HG03575 (cell line): ENCODE data around the gene ZNF480.
A peak's percentile ranks its signal among the peaks of the same experiment; 100 is the strongest.
"Not testable (repeated sequence)": the region's sequence is repeated elsewhere in the genome, so short reads cannot be mapped to it uniquely, and the experiment has no call there.

ENCODE experiments used
- ATAC-seq: cut with Tn5 transposase; IDR thresholded peaks from one replicate; pipeline ENCODE4 v1.9.1; 2021; ENCODE audit not compliant: unreplicated experiment, insufficient number of reproducible peaks, low FRiP score; ENCODE audit errors: extremely low read depth

The ZNF480 gene

DNA sequence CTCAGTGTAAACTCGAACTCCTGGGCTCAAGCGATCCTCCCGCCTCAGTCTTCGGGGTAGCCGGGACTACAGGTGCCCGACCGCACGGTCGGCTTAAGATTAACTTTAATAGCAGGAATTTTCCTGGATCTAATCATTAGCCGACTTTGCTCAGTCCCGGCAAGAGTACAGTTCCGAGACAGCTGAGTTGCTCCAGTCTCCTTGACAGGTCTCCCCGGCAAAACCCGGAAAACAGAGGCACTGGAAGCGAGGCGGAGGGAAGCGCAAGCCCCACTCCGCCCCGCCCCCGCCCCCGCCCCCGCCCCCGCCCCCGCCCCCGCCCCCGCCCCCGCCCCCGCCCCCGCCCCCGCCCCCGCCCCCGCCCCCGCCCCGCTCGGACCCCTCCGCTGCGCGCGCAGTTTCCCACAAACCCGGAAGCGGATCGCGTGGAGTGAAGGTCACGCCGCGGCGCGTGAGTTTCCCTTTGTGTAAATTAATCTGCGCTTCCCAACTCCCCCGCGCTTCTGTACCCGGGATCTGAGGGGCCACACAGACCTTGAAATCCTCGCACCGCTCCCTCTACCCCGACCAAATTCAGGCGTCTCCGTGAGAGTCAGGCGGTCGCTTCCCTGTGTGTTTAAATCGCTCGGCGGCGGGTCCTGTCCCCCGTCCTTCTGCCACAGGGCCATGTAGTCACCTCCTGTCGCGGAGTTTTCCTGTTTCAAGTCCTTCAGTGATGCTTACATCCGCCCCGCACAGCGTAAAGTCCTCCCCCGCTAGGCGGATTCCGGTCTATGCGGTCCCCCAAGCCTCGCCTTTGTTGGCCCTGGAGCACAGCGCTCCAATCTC, at the start of gene ZNF480:
TSS of gene ZNF480 (plus strand) at position 397 of the 828 bp plus-strand sequence. CDS start 3,244 bp downstream, outside the sequence.
- no peak for ATAC-seq

DNA sequence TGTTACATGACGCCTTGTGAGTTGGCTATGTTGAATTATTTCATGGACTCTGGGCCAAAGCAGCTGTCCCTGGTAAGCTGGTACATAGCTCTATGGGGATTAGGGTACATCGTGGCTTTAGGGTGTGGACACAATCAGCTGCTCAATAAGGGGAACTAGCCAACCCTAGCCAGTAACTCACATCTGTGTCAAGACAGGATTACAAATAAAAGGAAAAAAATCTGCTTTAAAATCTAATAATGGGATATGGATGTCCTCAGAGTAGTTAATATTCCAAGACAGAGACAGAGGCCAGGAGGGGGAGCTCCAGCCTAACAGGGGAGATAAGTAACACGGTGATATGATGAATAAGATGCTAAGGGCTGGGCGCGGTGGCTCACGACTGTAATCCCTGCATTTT, 48.7 kb upstream of the ZNF480 start:
- ATAC-seq = no peak

DNA sequence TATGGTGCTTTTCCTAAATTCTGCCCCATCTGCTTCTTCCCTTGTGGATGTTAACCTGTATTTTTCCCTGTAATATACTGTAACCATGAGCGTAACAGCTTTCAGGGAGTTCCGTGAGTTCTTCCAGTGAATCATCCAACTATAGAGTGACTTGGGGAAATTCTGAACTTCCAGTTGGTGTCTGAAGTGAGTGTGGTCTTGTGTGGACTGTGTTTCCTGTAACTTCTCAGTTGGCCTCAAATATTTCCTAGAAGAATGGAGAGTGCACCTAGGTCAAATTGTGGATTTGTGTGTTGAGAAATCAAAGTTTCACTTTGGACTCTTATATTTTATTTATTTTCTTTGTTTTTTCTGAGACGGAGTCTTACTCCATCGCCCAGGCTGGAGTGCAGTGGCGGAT, 38.5 kb upstream of the ZNF480 start:
- no peak for ATAC-seq

DNA sequence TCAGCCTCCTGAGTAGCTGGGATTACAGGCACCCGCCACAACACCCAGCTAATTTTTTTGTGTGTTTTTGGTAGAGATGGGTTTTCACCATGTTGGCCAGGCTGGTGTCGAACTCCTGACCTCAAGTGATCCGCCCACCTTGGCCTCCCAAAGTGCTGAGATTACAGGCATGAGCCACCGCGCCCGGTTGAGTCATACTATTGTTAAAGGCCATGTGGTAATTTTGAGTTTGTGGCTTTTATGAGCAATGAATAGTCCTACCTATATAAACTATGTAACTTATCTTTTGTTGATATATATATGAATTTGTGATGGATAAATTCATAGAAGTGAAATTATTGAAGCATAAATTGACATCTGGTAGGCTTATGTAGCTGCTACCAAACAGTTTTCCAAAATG, 31.4 kb upstream of the ZNF480 start:
- ATAC-seq = not testable (repeated sequence)

DNA sequence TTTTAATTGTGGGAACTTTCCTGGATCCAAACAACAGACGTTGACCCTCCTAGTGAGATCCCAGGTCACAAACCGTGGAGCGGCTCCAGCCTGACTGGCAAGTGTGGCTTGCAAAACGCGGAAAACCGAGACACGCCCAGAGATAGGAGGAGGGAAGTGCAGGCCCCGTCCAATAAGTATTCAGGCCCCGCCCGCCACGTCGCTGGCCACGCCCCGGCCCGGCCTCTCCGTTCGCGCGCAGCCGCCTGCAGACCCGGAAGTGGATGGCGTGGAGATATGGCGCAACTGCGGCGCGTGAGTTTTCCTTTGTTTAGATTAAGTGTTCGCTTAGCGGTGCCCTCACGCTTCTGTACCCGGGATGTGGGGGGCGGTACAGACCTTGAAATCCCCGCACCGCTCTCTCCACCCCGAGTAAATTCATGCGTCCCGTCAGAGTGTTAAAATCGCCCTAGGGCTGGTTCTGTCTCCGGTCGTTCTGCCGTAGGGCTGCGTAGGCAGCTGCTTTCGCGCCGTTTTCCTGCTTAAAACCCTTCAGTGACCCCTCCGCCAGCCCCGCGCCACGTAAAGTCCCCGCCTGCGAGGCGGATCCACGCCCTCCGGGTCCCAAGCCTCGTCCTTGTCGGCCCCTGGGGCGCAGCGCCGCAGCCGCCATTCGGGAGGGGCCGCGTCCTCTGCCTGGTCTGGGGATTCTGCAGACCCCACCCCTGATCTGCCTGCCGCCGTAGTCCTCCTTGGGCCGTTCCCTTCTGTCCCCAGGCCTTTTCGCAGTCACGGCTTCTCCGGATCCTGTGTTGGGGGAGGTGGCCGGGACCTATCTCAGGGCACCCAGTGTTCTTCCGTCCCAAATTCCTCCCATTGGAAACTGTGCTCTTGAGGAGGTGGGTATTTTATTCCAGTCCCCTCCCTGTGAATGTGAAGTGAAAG, 27.4 kb upstream of the ZNF480 start, which contains the start of gene ZNF766:
TSS of gene ZNF766 (plus strand) at position 250 of the 924 bp plus-strand sequence. CDS start at position 277, 27 bp downstream.
- peak; percentile 79 for ATAC-seq

DNA sequence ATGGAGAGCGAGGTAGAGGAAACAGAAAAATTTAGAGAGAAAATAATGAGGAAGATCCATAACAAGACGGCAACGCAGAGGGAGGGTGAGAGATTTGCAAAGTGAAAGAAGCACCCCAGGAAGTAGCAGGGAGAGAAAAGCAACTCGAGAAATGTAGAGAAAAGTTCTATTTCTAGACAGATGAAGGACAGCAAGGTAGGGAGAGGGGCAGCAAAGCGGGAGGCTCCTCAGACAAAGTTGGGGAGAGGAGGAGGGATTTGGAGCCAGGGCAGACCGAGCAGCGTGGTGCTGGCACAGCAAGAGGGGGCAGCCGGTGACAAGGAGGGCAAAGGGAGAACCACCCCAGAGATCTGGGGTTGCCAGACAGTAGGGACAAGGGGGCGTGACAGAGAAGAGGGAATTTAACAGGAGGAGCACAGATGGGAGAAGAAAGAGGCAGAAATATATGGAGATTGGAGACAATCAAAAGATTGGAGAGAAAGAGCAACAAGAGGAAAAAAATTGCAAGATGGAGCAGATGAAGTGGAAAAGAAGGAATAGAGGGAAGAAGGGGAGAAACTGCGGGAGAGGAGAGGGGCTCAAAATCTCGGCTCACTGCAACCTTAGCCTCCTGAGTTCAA, 26.6 kb upstream of the ZNF480 start:
- no peak for ATAC-seq

DNA sequence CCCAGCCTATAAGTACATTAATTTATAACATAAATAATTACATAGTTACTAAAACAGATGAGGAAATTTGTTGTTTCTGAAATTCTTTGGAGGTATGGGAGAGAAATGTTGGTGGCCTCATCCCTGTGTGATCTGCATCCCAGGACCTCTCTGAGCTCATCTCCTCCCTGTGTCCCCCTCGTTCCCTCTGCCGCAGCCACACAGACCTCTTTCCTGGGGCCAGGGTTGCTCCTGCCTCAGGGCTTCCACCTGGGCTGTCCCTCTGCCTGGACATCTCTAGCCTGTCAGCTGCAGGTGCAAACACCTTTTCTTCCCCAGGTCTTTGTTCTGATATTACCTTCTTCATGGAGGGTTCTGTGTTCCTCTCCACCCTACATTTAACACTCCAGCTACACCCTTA, 23.7 kb upstream of the ZNF480 start:
- ATAC-seq = no peak

DNA sequence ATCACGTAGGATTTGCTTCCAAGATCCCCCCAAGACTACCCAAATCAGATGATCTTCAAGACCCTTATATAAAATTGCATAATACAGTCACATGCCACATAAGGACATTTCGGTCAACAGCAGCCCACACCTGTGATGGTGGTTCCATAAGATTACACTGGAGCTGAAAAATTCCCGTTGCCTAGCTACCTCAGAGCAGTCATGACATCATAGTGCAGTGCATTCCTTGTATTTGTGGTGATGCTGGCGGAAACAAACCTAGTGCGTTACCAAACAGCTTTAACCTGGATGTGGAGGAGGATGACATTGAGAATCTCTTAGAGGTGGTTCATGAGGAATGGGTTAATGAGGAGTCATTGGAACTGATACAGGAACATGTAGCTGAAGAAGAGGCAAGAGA, 22.8 kb upstream of the ZNF480 start:
- ATAC-seq = no peak

DNA sequence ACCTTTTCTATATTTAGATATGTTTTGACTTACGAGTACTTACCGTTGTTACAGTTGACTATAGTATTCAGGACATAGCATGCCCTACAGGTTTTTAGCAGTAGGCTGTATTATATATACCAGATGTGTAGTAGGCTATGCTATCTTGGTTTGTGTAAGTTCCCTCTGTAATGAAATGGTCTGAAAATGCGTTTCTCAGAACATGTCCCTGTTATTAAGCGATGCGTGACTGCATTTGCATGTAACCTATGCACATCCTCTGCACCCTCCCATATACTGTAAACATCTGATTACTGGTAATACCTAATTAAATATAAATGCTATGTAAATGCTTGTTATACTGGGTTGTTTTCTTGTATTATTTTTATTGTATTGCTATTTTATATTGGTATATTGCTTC, 21.0 kb upstream of the ZNF480 start:
- no peak for ATAC-seq

DNA sequence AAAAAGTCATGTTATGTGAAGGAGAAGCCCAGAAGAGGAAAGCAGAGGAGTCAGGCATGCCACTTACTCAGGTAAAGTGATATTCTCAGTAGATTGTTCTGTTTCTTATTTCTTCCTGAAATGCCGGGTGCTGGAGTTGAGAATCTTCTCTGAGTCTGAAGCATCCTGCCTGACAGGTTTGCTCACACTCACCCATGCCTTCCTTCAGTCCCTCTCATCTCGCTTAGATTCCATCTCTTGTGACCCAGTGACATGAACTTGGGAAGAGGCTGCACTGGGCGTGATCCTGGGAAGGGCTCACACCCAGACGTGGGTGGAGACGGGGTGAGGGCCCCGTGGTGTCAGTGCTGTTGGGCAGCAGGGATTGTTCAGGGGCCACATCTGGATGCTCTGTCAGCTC, 19.5 kb upstream of the ZNF480 start:
- ATAC-seq = no peak

DNA sequence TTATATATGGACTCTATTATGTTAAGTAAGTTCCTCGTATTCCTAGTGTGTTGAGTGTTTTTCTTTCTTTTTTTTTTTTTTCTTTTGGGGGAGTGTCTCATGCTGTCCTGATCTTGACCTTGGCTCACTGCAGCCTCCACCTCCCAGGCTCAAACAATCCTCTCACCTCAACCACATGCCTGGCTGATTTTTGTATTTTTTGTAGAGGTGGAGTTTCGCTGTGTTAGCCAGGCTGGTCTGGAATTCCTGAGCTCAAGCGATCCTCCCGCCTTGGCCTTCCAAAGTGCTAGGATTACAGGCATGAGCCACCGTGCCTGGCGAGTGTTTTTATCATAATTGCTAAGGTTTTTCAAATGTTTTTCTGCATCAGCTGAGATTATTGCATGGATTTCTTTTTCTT, 10.7 kb upstream of the ZNF480 start:
- no peak for ATAC-seq

DNA sequence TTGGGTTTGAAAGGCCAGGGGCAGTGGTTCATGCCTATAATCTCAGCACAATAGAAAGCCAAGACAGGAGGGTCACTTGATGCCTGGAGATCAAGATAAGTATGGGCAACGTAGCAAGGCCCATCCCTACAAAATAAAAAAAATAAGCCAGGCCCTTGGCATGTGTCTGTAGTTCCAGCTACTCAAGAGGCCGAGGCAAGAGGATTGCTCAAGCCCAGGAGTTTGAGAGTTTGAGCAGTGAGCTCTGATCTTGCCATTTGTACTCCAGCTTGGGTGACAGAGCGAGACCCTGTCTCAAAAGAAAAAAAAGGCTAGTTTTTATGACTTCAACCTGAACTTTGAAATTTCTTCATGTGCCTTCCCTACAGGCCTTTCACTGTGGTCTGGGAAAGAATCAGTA, 5.2 kb upstream of the ZNF480 start:
- ATAC-seq = no peak

DNA sequence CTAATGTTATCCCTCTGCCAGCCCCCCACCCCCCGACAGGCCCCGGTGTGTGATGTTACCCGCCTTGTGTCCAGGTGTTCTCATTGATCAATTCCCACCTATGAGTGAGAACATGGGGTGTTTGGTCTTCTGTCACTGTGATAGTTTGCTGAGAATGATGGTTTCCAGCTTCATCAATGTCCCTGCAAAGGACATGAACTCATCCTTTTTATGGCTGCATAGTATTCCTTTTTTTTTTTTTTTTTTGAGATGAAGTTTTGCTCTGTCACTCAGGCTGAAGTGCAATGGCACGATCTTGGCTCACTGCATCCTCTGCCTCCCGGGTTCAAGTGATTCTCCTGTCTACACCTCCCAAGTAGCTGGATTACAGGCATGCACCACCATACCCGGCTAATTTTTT, 4.0 kb upstream of the ZNF480 start:
- not testable (repeated sequence) for ATAC-seq

DNA sequence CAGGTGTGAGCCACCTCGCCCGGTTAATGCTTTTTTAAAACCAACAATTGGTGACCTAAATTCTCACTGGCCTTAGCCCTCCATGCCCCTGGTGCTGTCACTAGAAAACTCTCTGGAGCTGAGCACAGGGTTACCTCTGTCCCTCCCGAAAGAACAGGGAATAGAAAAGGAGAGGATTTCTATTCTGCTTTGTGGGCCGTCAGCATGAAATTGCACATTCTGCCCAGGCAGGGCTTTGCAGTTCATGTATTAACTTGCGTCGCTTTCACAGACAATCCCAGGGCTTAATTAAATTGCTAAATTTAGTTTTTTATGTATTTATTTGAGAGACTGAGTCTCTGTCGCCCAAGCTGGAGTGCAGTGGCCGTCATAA, 583 bp upstream of the ZNF480 start:
- ATAC-seq = no peak

DNA sequence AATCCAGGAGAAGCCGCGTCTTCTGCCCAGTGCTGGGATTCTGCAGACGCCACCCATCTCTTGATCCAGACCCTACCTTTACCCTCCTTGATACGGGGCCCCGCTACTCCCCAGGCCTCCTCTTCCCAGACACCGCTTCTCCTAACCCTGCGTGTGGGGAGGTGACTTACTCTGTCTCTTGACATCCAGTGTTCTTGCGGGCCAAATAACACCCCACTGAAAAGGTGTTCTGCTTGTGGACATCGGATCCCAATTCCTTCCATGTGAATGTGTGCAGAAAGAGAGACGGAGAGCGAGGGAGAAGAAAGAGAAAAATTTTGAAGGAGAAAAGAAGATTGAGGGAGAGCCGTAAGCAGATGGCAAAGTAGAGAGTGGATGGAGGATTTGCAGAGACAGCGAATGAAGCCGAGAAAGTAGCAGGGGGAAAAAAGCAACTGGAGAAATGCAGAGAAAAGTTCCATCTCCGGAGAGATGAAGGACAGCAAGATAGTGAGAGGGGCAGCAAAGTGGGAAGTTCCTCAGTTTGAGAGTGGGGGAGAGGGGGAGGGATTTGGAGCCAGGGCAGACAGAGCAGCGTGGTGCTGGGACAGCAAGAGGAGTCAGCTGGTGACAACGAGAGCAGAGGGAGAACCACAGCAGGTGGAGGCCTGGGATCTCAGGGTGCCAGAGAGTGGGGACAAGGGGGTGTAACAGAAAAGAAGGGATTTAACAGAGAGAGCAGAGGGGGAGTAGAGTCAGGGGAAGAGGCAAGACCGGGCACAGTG, 814 bp downstream of the ZNF480 start:
- ATAC-seq = no peak

DNA sequence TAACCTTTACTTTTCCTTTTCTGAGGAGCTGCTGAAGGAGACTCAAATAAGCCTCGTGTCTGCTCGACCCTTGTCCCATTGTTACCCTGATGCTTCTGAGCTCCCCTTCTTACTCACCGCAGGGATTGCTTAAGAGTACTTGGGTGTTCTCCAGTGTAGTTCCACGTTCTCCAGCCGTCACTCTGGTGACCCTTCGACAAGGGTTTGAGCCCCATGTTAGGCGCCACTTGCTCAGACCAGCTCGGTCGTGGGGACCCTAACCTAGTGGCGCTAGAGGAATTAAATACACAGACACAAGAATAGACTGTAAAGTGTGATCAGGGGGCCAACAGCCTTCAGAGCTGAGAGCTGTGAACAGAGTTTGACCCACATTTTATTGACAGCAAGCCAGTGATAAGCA, 10.3 kb downstream of the ZNF480 start:
- ATAC-seq = no peak

DNA sequence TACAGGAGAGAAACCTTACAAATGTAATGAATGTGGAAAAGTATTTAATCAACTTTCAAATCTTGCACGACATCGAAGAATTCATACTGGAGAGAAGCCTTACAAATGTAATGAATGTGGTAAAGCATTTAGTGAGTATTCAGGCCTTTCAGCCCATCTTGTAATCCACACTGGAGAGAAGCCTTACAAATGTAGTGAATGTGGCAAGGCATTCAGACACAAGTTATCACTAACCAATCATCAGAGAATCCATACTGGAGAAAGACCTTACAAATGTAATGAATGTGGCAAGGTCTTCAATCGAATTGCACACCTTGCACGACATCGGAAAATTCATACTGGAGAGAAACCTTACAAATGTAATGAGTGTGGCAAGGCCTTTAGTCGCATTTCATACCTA, 25.5 kb downstream of the ZNF480 start:
- ATAC-seq = no peak

DNA sequence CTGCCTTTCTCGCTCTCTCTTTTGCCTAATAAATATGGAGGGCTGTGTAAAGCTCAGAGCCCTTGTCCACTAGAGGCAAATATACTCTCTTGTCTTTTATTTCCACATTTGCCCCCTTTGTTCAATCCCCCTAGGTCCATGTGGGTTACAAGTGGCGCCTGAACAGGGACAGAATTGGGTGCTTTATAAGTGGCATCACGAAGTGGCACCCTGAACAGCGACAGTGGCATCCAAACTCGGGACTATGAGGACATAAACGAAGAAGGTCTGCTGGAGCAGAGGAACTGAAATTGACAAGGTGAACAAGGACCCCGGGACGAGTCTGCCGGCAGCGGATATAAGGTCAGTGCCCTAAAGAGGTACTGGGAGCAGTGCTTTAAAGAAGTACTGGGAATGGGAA, 34.8 kb downstream of the ZNF480 start:
- ATAC-seq = no peak

DNA sequence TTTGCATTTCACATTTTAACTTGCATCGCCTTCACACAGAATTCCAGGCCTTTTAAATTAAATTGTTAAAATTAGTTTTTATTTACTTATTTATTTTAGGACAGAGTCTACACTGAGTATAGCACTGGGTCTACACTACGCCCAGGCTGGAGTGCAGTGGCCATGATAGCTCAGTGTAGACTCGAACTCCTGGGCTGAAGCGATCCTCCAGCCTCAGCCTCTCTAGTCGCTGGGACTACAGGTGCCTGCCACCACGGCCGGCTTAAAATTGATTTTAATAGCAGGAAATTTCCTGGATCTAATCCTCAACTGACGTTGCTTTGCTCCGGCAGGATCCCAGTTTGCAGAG, 38.8 kb downstream of the ZNF480 start:
- ATAC-seq = no peak
